ENCODE results near the gene RXRA. TPM values are rescaled to one million over a fixed set of nuclear protein-coding genes. Genes with fewer than 3 reads are reported as not detected.

The RXRA gene
- total RNA-seq, 6 donors from 2014 or later = 43.8 to 92.7 (median 74.1) TPM

- no peaks in the 10 kb centered on the region for H3K27me3 ChIP-seq
- H3K4me1 ChIP-seq = peaks cover 10 to 19% (median 15%) of the 10 kb centered on the region in 4 donors
- H3K36me3 ChIP-seq = no peaks in the 10 kb centered on the region
- H3K9me3 ChIP-seq = no peaks in the 10 kb centered on the region
- DNase-seq (peak in 1 of 2 donors; percentile 71), ATAC-seq (ENCODE audit: low FRiP score in 2 of 2) (no peak)
- H3K27ac ChIP-seq = peak overlapping the region in 1 of 4 donors; percentile 8
- H3K4me3 ChIP-seq = no peak overlapping the region
- TF ChIP-seq CTCF (IDR thresholded peaks at IDR 0.05) (no peak), EP300 (IDR thresholded peaks at IDR 0.05) (no peak), POLR2A (IDR thresholded peaks at IDR 0.05) (no peak), POLR2AphosphoS5 (IDR thresholded peaks at IDR 0.05) (no peak)
- WGBS, 2 donors = 84 to 86% methylated on average over 19 to 26 of the region's 26 CpGs
These were observed 147.1 kb downstream of the RXRA start for GRCh38 chr9:134473141-134474054.

- peak in 1 of 2 donors; percentile 25 for DNase-seq
- Histone ChIP-seq H3K4me3 (no peak overlapping the region), H3K27me3 (no peaks in the 10 kb centered on the region), H3K36me3 (no peaks in the 10 kb centered on the region), H3K27ac (peak overlapping the region in 1 of 4 donors; percentile 8), H3K9me3 (no peaks in the 10 kb centered on the region), H3K4me1 (peaks cover 10 to 15% (median 11%) of the 10 kb centered on the region in 4 donors)
- ATAC-seq (ENCODE audit: low FRiP score in 2 of 2) = no peak
- TF ChIP-seq POLR2AphosphoS5 (IDR thresholded peaks at IDR 0.05) (no peak), EP300 (IDR thresholded peaks at IDR 0.05) (no peak), CTCF (IDR thresholded peaks at IDR 0.05) (no peak), POLR2A (IDR thresholded peaks at IDR 0.05) (no peak)
- WGBS, 2 donors = 60 to 67% methylated on average over 1 to 7 of the region's 7 CpGs
These were observed 147.8 kb downstream of the RXRA start for GRCh38 chr9:134474055-134474370.

GRCh38 chr9:134475011-134475790 is 148.9 kb downstream of the RXRA start:
- DNase-seq = peak; percentile 41 to 78

GRCh38 chr9:134476272-134476941 is 150.2 kb downstream of the RXRA start:
- ATAC-seq (ENCODE audit: low FRiP score in 2 of 2) (no peak), DNase-seq (no peak)
- Histone ChIP-seq H3K36me3 (no peaks in the 10 kb centered on the region), H3K4me1 (peaks cover 10 to 11% (median 11%) of the 10 kb centered on the region in 4 donors), H3K27ac (peak overlapping the region in 1 of 4 donors; percentile 45), H3K4me3 (no peak overlapping the region), H3K9me3 (no peaks in the 10 kb centered on the region), H3K27me3 (no peaks in the 10 kb centered on the region)
- 88 to 94% methylated on average over 7 to 9 of the region's 9 CpGs for WGBS, 2 donors
- TF ChIP-seq POLR2A (IDR thresholded peaks at IDR 0.05) (no peak), EP300 (IDR thresholded peaks at IDR 0.05) (no peak), POLR2AphosphoS5 (IDR thresholded peaks at IDR 0.05) (no peak), CTCF (IDR thresholded peaks at IDR 0.05) (no peak)

More at GRCh38 chr9:134475011-134475790, 148.9 kb downstream of the RXRA start:
- TF ChIP-seq CTCF (IDR thresholded peaks at IDR 0.05) (no peak), EP300 (IDR thresholded peaks at IDR 0.05) (no peak), POLR2AphosphoS5 (IDR thresholded peaks at IDR 0.05) (no peak), POLR2A (IDR thresholded peaks at IDR 0.05) (no peak)
- H3K4me1 ChIP-seq = peaks cover 10 to 11% (median 11%) of the 10 kb centered on the region in 4 donors
- H3K27me3 ChIP-seq = no peaks in the 10 kb centered on the region
- no peak overlapping the region for H3K4me3 ChIP-seq
- H3K27ac ChIP-seq = peak overlapping the region in 3 of 4 donors; percentile 12 to 74 (median 32)
- 16 to 23% methylated on average over 20 to 22 of the region's 27 CpGs for WGBS, 2 donors
- ATAC-seq (ENCODE audit: low FRiP score in 2 of 2) = peak; percentile 8 to 58
- no peaks in the 10 kb centered on the region for H3K36me3 ChIP-seq
- no peaks in the 10 kb centered on the region for H3K9me3 ChIP-seq

All from upper lobe of left lung (tissue), 6 donors.